Lower leg skin (tissue), 4 donors: ENCODE data around the gene HTR3A. TPM values are rescaled to one million over a fixed set of nuclear protein-coding genes. Genes with fewer than 3 reads are reported as not detected.
"Not testable (repeated sequence)": the region's sequence is repeated elsewhere in the genome, so short reads cannot be mapped to it uniquely, and the experiment has no call there.

Source experiments
- DNase-seq, 2 donors: peaks; one replicate each; pipeline ENCODE4 v3.0.0-alpha.2; 2019; ENCODE audit warnings: low spot score in 2 of 2
- H3K4me3 ChIP-seq: fragments of 200-600 bp; sonication (generic); 2 replicates; pipeline ENCODE4 v1.5.1; 2017; ENCODE audit warnings: mild to moderate bottlenecking, low read depth; ENCODE audit not compliant: poor library complexity, severe bottlenecking
- POLR2A ChIP-seq, 2 donors: fragments of 450-650 bp; IDR thresholded peaks; one replicate each; pipeline ENCODE4 v1.6.1; 2016 to 2017; ENCODE audit warnings: antibody characterized with exemption in 2 of 2, mild to moderate bottlenecking in 1 of 2, moderate library complexity in 1 of 2
- WGBS, 2 donors: methylation state at CpG; one replicate each; pipeline ENCODE4 v1.1.5; 2018; 5-methylcytosine and 5-hydroxymethylcytosine counted together
- intact Hi-C: fragments of 100-400 bp; cut with DNase I; formaldehyde crosslinking; loops from one replicate; pipeline ENCODE4 v1.15.0; 2023; ENCODE audit warnings: low total_unique reads
- total RNA-seq, 4 donors: library from RNA; depleted of rRNA; stranded (reverse); fragments of >200 nt; gene quantifications; one replicate each; pipeline ENCODE4 v1.1.0, GENCODE V29; 2016
- TF ChIP-seq, protein P1 (sequence below), 3 donors: fragments of 450-650 bp; IDR thresholded peaks; one replicate each; pipeline ENCODE4 v1.5.1; 2016; ENCODE audit warnings: antibody characterized with exemption in 3 of 3, mild to moderate bottlenecking in 3 of 3, moderate library complexity in 2 of 3

Gene HTR3A
- total RNA-seq, 4 donors from 2014 or later: 0.15 to 0.55 (median 0.42) TPM; not detected in 1

DNA sequence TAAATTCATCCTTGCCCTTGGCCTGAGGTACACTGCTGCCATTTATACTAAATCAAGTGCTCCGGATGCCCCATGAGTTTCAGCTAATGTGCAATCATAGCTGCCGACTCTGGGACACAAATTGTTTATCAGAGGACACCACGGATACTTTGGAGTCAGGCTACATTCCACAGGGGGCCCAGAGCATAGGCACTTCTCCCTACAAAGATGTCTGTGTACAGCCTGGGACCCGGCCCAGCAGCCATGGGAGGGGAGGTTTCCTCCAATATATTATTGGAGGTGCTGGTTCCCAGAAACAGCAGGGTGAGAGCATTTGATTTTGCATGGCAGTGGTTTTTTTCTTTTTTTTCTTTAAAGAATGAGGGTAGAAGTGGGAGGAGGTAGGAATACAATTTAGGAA is 39.0 kb upstream of the HTR3A start:
- TF ChIP-seq, protein P1, sequence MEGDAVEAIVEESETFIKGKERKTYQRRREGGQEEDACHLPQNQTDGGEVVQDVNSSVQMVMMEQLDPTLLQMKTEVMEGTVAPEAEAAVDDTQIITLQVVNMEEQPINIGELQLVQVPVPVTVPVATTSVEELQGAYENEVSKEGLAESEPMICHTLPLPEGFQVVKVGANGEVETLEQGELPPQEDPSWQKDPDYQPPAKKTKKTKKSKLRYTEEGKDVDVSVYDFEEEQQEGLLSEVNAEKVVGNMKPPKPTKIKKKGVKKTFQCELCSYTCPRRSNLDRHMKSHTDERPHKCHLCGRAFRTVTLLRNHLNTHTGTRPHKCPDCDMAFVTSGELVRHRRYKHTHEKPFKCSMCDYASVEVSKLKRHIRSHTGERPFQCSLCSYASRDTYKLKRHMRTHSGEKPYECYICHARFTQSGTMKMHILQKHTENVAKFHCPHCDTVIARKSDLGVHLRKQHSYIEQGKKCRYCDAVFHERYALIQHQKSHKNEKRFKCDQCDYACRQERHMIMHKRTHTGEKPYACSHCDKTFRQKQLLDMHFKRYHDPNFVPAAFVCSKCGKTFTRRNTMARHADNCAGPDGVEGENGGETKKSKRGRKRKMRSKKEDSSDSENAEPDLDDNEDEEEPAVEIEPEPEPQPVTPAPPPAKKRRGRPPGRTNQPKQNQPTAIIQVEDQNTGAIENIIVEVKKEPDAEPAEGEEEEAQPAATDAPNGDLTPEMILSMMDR (IDR thresholded peaks at IDR 0.05): no peak
- TF ChIP-seq POLR2A (IDR thresholded peaks at IDR 0.05): no peak
- no peak for DNase-seq
- 66 to 69% methylated on average over 4 of the region's 4 CpGs for WGBS, 2 donors
- intact Hi-C loops: no loop called here
- H3K4me3 ChIP-seq: no peak overlapping the region

DNA sequence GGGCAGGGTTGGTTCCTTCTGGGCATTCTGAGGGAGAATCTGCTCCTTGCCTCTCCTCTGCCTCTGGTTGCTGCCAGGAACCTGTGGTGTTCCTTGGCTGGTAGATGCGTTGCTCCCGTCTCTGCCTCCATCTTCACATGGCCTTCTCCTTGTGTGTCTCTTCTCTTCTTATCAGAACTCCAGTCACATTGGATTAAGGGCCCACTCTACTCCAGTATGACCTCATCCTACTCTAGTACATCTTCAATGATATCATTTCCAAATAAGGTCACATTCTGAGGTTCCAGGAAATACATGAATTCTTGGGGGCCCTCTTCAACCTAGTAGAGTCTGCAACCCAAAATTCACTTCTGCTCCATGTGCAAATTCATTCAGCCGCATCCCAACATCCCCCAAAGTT is 37.0 kb upstream of the HTR3A start:
- DNase-seq: peak in 1 of 2 donors; percentile 13
- TF ChIP-seq POLR2A (IDR thresholded peaks at IDR 0.05): no peak
- H3K4me3 ChIP-seq: no peak overlapping the region
- WGBS, 2 donors: 71 to 83% methylated on average over 3 of the region's 3 CpGs
- intact Hi-C loops: no loop called here

DNA sequence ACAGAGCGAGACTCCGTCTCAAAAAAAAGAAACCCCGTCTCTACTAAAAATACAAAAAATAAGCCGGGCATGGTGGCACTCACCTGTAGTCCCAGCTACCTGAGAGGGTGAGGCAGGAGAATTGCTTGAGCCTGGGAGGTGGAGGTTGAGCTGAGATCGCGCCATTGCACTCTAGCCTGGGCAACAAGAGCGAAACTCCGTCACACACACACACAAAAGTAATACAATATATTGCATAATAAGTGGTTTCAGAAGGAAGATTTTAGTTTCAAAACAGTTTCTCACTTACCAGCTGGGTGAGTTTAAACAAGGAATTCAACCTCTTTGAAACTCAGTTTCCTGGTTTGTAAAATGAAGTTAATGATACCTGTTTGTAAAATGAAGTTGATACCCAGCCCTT is 32.7 kb upstream of the HTR3A start:
- H3K4me3 ChIP-seq: no peak overlapping the region
- WGBS, 2 donors: 94 to 96% methylated on average over 8 of the region's 8 CpGs
- TF ChIP-seq POLR2A (IDR thresholded peaks at IDR 0.05): no peak
- TF ChIP-seq, protein P1 (IDR thresholded peaks at IDR 0.05): no peak
- DNase-seq: no peak
- intact Hi-C loops: no loop called here

DNA sequence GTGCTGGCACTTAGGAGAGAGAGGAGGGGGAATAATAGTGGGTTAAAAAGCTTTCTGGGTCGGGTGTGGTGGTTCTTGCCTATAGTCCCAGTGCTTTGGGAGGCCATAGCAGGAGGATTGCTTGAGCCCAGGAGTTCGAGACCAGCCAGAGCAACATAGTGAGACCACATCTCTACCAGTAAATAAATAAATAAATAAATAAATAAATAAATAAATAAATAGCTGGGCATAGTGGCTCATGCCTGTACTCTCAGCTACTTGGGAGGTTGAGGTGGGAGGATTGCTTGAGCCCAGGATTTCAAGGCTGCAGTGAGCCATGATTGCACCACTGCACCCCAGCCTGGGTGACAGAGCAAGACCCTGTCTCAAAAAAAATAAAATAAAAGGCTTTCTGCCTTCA is 28.7 kb upstream of the HTR3A start:
- H3K4me3 ChIP-seq, DNase-seq, intact Hi-C loops: not testable (repeated sequence)
- 65 to 74% methylated on average over 2 of the region's 2 CpGs for WGBS, 2 donors

DNA sequence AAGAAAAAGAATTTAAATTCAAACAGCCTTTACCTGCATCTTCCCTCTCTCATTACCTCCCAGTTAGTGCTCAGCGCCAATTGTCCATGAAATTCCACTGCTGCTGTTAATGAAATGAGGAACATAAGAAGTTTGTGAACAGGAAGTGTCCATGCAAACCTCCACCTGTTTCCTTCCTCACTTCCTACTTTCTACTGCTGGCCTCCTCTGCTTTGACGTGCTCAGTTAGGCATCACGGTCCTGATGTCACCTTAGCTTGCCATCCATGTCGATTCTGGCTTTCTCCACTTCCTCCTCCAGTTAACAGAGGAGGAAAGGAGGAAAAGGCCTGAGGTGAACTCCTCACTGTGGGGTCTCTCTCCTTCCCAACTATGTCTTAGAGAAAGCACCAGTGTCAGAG is 26.9 kb upstream of the HTR3A start:
- no peak overlapping the region for H3K4me3 ChIP-seq
- no peak for DNase-seq
- WGBS, 2 donors: 72% methylated on average over 4 of the region's 4 CpGs
- intact Hi-C loops: no loop called here
- no peak for TF ChIP-seq POLR2A (IDR thresholded peaks at IDR 0.05)
- TF ChIP-seq, protein P1 (IDR thresholded peaks at IDR 0.05): no peak

DNA sequence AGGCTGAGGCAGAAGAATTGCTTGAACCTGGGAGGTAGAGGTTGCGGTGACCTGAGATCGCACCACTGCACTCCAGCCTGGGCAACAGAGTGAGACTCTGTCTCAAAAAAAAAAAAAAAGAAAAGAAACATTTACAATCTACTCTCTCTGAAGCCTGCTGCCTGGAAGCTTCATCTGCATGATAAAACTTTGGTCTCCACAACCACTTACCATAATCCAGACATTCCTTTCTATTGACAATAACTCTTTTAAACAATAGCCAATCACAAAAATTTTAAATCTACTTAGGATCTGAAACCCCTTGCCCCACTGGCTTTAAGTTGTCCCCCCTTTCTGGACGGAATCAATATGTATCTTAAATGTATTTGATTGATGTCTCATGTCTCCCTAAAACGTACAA is 25.0 kb upstream of the HTR3A start:
- DNase-seq: no peak
- H3K4me3 ChIP-seq: no peak overlapping the region
- TF ChIP-seq POLR2A (IDR thresholded peaks at IDR 0.05): no peak
- TF ChIP-seq, protein P1 (IDR thresholded peaks at IDR 0.05): no peak
- intact Hi-C loops: no loop called here
- WGBS, 2 donors: 67 to 85% methylated on average over 4 of the region's 4 CpGs

DNA sequence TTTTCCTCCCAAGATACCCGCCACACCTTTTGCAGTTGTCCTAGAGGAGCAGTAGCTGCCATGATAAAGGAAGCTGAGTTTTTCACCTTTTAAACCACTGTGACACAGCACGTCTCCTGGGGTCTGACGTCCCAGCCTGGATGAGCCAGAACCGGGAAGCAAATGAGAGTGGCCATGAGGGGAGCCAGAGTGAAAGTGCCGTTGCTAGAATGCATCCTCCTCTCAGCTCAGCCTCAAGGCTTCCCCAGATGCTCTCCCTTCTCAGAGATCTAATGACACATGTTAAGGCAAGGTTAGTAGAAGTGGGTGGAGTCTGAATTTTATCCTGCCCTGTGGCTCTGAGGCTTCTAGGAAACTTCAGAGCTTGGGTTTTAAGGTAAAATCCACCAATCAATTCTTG is 23.4 kb upstream of the HTR3A start:
- intact Hi-C loops: no loop called here
- H3K4me3 ChIP-seq: no peak overlapping the region
- no peak for DNase-seq
- WGBS, 2 donors: 43 to 49% methylated on average over 5 of the region's 5 CpGs
- TF ChIP-seq, protein P1 (IDR thresholded peaks at IDR 0.05): no peak
- TF ChIP-seq POLR2A (IDR thresholded peaks at IDR 0.05): no peak
